Upper lobe of right lung (tissue), 1 donor: ENCODE data around the gene PTPN2. TPM values are rescaled to one million over a fixed set of nuclear protein-coding genes. Genes with fewer than 3 reads are reported as not detected.
"Not testable (repeated sequence)": the region's sequence is repeated elsewhere in the genome, so short reads cannot be mapped to it uniquely, and the experiment has no call there.

Experiments
- ATAC-seq: fragments of 200-7000 bp; cut with Tn5 transposase; one replicate; pipeline ENCODE4 v1.9.1; 2020; ENCODE audit warnings: mild to moderate bottlenecking, moderate library complexity
- DNase-seq: peaks from one replicate; pipeline ENCODE4 v3.0.0-alpha.2; 2020
- H3K27ac ChIP-seq: fragments of 200-600 bp; one replicate; pipeline ENCODE4 v1.8.0; 2022
- H3K27me3 ChIP-seq: fragments of 200-600 bp; one replicate; pipeline ENCODE4 v1.8.0; 2022; ENCODE audit warnings: mild to moderate bottlenecking
- H3K36me3 ChIP-seq: fragments of 200-600 bp; one replicate; pipeline ENCODE4 v1.8.0; 2022
- H3K4me1 ChIP-seq: fragments of 200-600 bp; one replicate; pipeline ENCODE4 v1.8.0; 2022
- H3K4me3 ChIP-seq: fragments of 200-600 bp; one replicate; pipeline ENCODE4 v1.8.0; 2022; ENCODE audit warnings: mild to moderate bottlenecking
- H3K9me3 ChIP-seq: fragments of 200-600 bp; one replicate; pipeline ENCODE4 v1.8.0; 2022
- CTCF ChIP-seq: fragments of 200-600 bp; IDR thresholded peaks from one replicate; pipeline ENCODE4 v1.8.0; 2022; ENCODE audit warnings: antibody characterized with exemption
- intact Hi-C: fragments of 100-400 bp; cut with DNase I; formaldehyde crosslinking; loops from one replicate; pipeline ENCODE4 v1.11.0; 2022
- total RNA-seq: library from RNA; stranded (reverse); fragmentation: NEBNext Ultra II Directional; extraction: Animal tissue kit (Norgen Biotek cat#: 25700); gene quantifications from one replicate; pipeline ENCODE4 v1.2.1, GENCODE V29; 2021
- donor health status: DM: no; HTN: yes; CAD: no; lungs with severe emphysema.

The PTPN2 gene
- total RNA-seq, 1 donor from 2014 or later = 53.9 TPM

GRCh38 chr18:12776821-12777471 lies 107.1 kb downstream of the PTPN2 start:
- no peak for TF ChIP-seq CTCF
- H3K27ac ChIP-seq = no peak overlapping the region

GRCh38 chr18:12776415-12776814 lies 107.6 kb downstream of the PTPN2 start:
- H3K9me3 ChIP-seq, H3K36me3 ChIP-seq, H3K27me3 ChIP-seq, intact Hi-C loops, H3K27ac ChIP-seq, H3K4me3 ChIP-seq, H3K4me1 ChIP-seq, ATAC-seq, DNase-seq: not testable (repeated sequence)

More at GRCh38 chr18:12776821-12777471, 107.1 kb downstream of the PTPN2 start:
- Histone ChIP-seq H3K27me3 (no peaks in the 10 kb centered on the region), H3K4me3 (peak overlapping the region; percentile 33), H3K36me3 (no peaks in the 10 kb centered on the region), H3K9me3 (no peaks in the 10 kb centered on the region), H3K4me1 (no peaks in the 10 kb centered on the region)
- ATAC-seq = peak; percentile 26
- intact Hi-C loops = no loop called here
- DNase-seq = peak; percentile 69

- intact Hi-C loops = no loop called here
- DNase-seq (no peak), ATAC-seq (no peak)
- Histone ChIP-seq H3K27me3 (no peaks in the 10 kb centered on the region), H3K4me1 (no peaks in the 10 kb centered on the region), H3K4me3 (no peak overlapping the region), H3K36me3 (no peaks in the 10 kb centered on the region), H3K27ac (no peak overlapping the region), H3K9me3 (no peaks in the 10 kb centered on the region)
- no peak for TF ChIP-seq CTCF
Measured at GRCh38 chr18:12774982-12775381, 109.1 kb downstream of the PTPN2 start.

- Histone ChIP-seq H3K9me3 (no peaks in the 10 kb centered on the region), H3K4me1 (no peaks in the 10 kb centered on the region), H3K4me3 (no peak overlapping the region), H3K27ac (no peak overlapping the region), H3K27me3 (no peaks in the 10 kb centered on the region), H3K36me3 (no peaks in the 10 kb centered on the region)
- ATAC-seq (no peak), DNase-seq (no peak)
- TF ChIP-seq CTCF = no peak
- intact Hi-C loops = no loop called here
Measured at GRCh38 chr18:12773369-12773768, 110.7 kb downstream of the PTPN2 start.

GRCh38 chr18:12772111-12772510 lies 111.9 kb downstream of the PTPN2 start:
- Histone ChIP-seq H3K9me3 (no peaks in the 10 kb centered on the region), H3K36me3 (no peaks in the 10 kb centered on the region), H3K27ac (no peak overlapping the region), H3K4me3 (no peak overlapping the region), H3K27me3 (no peaks in the 10 kb centered on the region), H3K4me1 (no peaks in the 10 kb centered on the region)
- intact Hi-C loops = no loop called here
- TF ChIP-seq CTCF = no peak
- DNase-seq = no peak
- ATAC-seq = no peak

GRCh38 chr18:12770469-12771219 lies 113.4 kb downstream of the PTPN2 start:
- Histone ChIP-seq H3K9me3 (no peaks in the 10 kb centered on the region), H3K4me3 (no peak overlapping the region), H3K27ac (no peak overlapping the region), H3K27me3 (no peaks in the 10 kb centered on the region), H3K4me1 (no peaks in the 10 kb centered on the region), H3K36me3 (no peaks in the 10 kb centered on the region)
- no peak for DNase-seq
- ATAC-seq = no peak
- TF ChIP-seq CTCF = no peak
- intact Hi-C loops = no loop called here
